Tibial nerve (tissue), 4 donors: Measurements from ENCODE around the gene PES1. TPM values are rescaled to one million over a fixed set of nuclear protein-coding genes. Genes with fewer than 3 reads are reported as not detected.

ENCODE experiments used
- DNase-seq, 2 donors: peaks; one replicate each; pipeline ENCODE4 v3.0.0-alpha.2; 2019; ENCODE audit warnings: low spot score in 2 of 2
- H3K27ac ChIP-seq, 4 donors: fragments of 200-600 bp; sonication (generic) in 3 of 4; one replicate each; pipeline ENCODE4 v1.5.1; 2017 to 2019; ENCODE audit warnings: mild to moderate bottlenecking in 1 of 4
- H3K27me3 ChIP-seq, 2 donors: fragments of 200-600 bp; sonication (generic) in 1 of 2; one replicate each; pipeline versions ENCODE4 v1.5.1 to v1.6.0; 2017 to 2019
- H3K36me3 ChIP-seq, 3 donors: fragments of 200-600 bp; sonication (generic); one replicate each; pipeline ENCODE4 v1.5.1; 2018 to 2019
- H3K4me1 ChIP-seq, 4 donors: fragments of 200-600 bp; sonication (generic) in 3 of 4; one replicate each; pipeline ENCODE4 v1.5.1; 2017 to 2019
- H3K4me3 ChIP-seq, 4 donors: fragments of 200-600 bp; sonication (generic) in 3 of 4; one replicate each; pipeline ENCODE4 v1.5.1; 2017 to 2019; ENCODE audit warnings: mild to moderate bottlenecking in 1 of 4, moderate library complexity in 1 of 4
- H3K9me3 ChIP-seq, 4 donors: fragments of 200-600 bp; sonication (generic) in 3 of 4; one replicate each; pipeline ENCODE4 v1.5.1; 2017 to 2019
- EP300 ChIP-seq, 2 donors: sonication (generic); formaldehyde crosslinking; IDR thresholded peaks; one replicate each; pipeline ENCODE4 v1.6.1; 2017; ENCODE audit warnings: antibody characterized with exemption in 2 of 2, mild to moderate bottlenecking in 1 of 2
- POLR2A ChIP-seq, 2 donors: fragments of 450-650 bp; IDR thresholded peaks; one replicate each; pipeline ENCODE4 v1.6.1; 2017; ENCODE audit warnings: antibody characterized with exemption in 2 of 2, mild to moderate bottlenecking in 2 of 2, moderate library complexity in 2 of 2
- WGBS, 2 donors: methylation state at CpG; one replicate each; pipeline ENCODE4 v1.1.5; 2018; 5-methylcytosine and 5-hydroxymethylcytosine counted together
- total RNA-seq, 4 donors: library from RNA; depleted of rRNA; stranded (reverse); fragments of >200 nt; gene quantifications; one replicate each; pipeline ENCODE4 v1.1.0, GENCODE V29; 2016
- TF ChIP-seq, protein P1 (sequence below), 5 experiments: fragments of 200-600 bp in 3 of 5; fragments of 450-650 bp in 2 of 5; sonication (generic) in 3 of 5; IDR thresholded peaks; one replicate each; pipeline ENCODE4 v1.5.1; 2016 to 2019; ENCODE audit warnings: antibody characterized with exemption in 5 of 5, mild to moderate bottlenecking in 3 of 5, moderate library complexity in 2 of 5

Gene PES1
- total RNA-seq, result 10 to 100 TPM; 53.9 to 74.7 (median 70.3) TPM

DNA sequence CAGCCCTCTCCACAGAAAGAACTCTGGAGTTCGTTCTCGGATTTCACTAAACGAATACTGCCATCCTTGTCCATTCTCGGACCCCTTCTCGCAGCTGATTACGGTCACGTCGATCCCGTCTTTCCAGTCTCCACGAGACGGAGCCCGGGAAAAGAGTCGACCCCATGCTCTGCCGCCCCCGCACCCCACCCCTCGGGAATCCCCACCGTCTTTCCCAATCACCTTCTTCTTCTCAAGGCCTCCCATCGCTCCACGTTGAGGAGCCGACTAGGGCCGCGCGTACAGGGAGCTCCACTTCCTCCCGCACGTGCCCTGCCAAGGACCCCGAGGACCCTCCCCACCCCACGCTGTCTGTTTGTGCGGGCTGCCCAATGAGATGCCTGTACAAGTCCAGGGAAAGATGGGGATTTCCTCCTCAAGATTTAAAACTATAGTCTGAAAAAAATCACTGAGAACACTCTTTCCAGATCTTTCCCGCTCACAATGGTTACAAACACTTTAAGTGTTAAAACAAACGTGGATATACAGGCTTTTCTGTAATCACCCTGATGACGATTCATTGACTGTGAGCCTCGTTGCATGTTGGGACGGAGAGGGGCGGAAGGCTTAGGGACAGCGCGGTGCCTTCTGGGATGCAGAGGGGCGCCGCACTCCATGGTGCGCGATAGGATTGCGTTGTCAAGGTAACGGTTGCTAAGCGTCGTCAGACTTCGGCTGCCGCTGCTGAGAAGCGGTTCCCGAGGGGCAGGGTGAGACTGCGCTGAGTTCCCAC lies at the start of gene PES1:
Gene PES1, minus strand, starts transcription at position 323 of the 772 bp plus-strand sequence. Its CDS starts 77 bp downstream, at position 246.
- WGBS, 2 donors, result 0% methylated on average over 43 to 49 of the region's 49 CpGs
- no peaks in the 10 kb centered on the region for H3K27me3 ChIP-seq
- peak within 1 kb of the TSS; percentile 57 to 93 (median 76) for H3K4me3 ChIP-seq
- TF ChIP-seq EP300 (IDR thresholded peaks at IDR 0.05) (peak; percentile 80 to 94), POLR2A (IDR thresholded peaks at IDR 0.05) (peak in 1 of 2 donors; percentile 24)
- TF ChIP-seq, protein P1, sequence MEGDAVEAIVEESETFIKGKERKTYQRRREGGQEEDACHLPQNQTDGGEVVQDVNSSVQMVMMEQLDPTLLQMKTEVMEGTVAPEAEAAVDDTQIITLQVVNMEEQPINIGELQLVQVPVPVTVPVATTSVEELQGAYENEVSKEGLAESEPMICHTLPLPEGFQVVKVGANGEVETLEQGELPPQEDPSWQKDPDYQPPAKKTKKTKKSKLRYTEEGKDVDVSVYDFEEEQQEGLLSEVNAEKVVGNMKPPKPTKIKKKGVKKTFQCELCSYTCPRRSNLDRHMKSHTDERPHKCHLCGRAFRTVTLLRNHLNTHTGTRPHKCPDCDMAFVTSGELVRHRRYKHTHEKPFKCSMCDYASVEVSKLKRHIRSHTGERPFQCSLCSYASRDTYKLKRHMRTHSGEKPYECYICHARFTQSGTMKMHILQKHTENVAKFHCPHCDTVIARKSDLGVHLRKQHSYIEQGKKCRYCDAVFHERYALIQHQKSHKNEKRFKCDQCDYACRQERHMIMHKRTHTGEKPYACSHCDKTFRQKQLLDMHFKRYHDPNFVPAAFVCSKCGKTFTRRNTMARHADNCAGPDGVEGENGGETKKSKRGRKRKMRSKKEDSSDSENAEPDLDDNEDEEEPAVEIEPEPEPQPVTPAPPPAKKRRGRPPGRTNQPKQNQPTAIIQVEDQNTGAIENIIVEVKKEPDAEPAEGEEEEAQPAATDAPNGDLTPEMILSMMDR (IDR thresholded peaks at IDR 0.05), result peak in 1 of 5 experiments; percentile 44
- no peaks in the 10 kb centered on the region for H3K9me3 ChIP-seq
- H3K27ac ChIP-seq, result peak within 1 kb of the TSS; percentile 50 to 91 (median 83)
- peaks cover 8 to 26% (median 15%) of the 10 kb centered on the region in 4 donors for H3K4me1 ChIP-seq
- H3K36me3 ChIP-seq, result peaks cover 0 to 25% (median 24%) of the 10 kb centered on the region in 3 donors
- DNase-seq, result peak; percentile 83 to 95

DNA sequence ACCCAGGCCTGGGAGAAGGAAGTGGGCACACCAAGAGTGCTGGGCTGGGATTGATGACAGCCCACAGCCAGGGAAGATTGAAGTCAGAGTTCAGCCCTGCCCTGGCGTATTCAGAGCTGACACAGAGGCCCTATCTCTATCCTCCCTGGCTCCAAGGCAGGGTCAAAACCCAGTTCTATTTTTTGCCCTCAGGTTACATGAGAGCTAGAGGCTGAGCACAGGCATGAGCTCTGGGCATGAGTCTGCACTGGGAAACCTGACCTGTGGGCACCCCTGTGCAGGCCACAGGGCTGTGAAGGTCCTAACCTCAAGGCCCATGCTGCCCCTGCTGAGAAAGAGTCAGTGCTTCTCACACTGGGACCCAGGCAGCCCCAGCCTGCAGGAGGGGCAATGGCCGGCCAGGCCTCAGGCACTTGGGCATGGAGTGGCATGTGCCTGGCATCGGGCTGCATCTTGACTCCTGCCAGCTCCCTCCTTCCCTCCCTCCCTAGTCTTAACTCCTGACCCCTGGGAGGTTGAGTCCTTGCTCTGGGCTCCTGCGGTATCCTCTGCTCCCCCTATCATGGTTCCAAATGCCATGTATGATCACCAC lies 49.2 kb upstream of the PES1 start:
- peaks cover 0 to 25% (median 18%) of the 10 kb centered on the region in 4 donors for H3K4me1 ChIP-seq
- TF ChIP-seq, protein P1 (IDR thresholded peaks at IDR 0.05), result no peak
- no peak for TF ChIP-seq POLR2A (IDR thresholded peaks at IDR 0.05)
- no peak for TF ChIP-seq EP300 (IDR thresholded peaks at IDR 0.05)
- no peak overlapping the region for H3K4me3 ChIP-seq
- H3K27me3 ChIP-seq, result no peaks in the 10 kb centered on the region
- no peak overlapping the region for H3K27ac ChIP-seq
- H3K9me3 ChIP-seq, result no peaks in the 10 kb centered on the region
- no peaks in the 10 kb centered on the region for H3K36me3 ChIP-seq
- WGBS, 2 donors, result 87 to 97% methylated on average over 3 to 4 of the region's 4 CpGs
- no peak for DNase-seq

DNA sequence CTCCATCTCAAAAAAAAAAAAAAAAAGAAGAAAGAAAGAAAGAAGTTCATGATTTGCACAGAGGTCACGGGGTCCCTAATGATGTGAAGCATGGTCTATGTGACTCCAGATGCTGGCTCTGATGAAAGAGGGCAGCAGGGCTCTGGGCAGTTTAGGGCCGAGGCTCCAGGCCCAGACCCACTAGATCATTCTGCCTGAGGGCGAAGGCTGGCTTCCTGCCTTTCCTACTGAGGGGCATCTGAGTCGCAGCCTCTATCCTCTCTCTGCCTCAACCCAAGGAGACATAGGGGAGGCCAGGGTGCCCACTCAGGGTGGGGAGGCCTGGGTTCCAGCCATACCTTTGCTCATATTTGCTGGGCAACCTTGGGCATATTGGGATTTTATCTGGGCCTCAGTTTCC lies 48.7 kb upstream of the PES1 start:
- no peak overlapping the region for H3K4me3 ChIP-seq
- no peak for DNase-seq
- H3K4me1 ChIP-seq, result peaks cover 0 to 30% (median 19%) of the 10 kb centered on the region in 4 donors
- 66 to 77% methylated on average over 4 of the region's 4 CpGs for WGBS, 2 donors
- H3K27me3 ChIP-seq, result no peaks in the 10 kb centered on the region
- no peaks in the 10 kb centered on the region for H3K36me3 ChIP-seq
- no peak overlapping the region for H3K27ac ChIP-seq
- TF ChIP-seq POLR2A (IDR thresholded peaks at IDR 0.05) (no peak), EP300 (IDR thresholded peaks at IDR 0.05) (no peak)
- TF ChIP-seq, protein P1 (IDR thresholded peaks at IDR 0.05), result no peak
- no peaks in the 10 kb centered on the region for H3K9me3 ChIP-seq

DNA sequence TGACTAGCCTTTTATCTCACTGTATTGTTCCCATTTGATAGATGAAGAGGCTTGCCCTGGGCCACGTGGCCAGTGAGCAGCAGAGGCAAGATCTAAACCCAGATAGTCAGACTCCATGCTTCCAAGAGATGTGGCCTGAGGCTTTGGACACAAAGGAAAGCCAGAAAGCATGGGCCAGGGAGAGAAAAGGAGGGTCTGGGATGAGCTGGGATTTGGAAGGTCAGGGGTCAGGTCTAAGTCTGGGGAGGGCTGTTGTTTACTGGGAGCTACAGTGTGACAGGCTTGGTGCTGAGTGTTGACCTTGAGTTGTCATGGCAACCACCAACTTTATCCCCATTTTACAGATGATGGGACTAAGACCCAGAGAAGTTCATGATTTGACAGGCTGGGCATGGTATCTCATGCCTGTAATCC lies 46.0 kb upstream of the PES1 start:
- H3K4me3 ChIP-seq, result no peak overlapping the region
- peaks cover 0 to 40% (median 28%) of the 10 kb centered on the region in 4 donors for H3K4me1 ChIP-seq
- H3K27ac ChIP-seq, result no peak overlapping the region
- H3K9me3 ChIP-seq, result no peaks in the 10 kb centered on the region
- no peaks in the 10 kb centered on the region for H3K27me3 ChIP-seq
- no peak for DNase-seq
- 65 to 77% methylated on average over 1 of the region's 1 CpG for WGBS, 2 donors
- H3K36me3 ChIP-seq, result no peaks in the 10 kb centered on the region
- TF ChIP-seq, protein P1 (IDR thresholded peaks at IDR 0.05), result no peak
- TF ChIP-seq EP300 (IDR thresholded peaks at IDR 0.05), result no peak
- no peak for TF ChIP-seq POLR2A (IDR thresholded peaks at IDR 0.05)
